ENCODE results near the gene MYPN. TPM values are rescaled to one million over a fixed set of nuclear protein-coding genes. Genes with fewer than 3 reads are reported as not detected.

The MYPN gene
- total RNA-seq, 1 experiment from 2014 or later = 6.0 TPM

- BruUV-seq (replicated peaks) = no TSS peak
- H2AFZ ChIP-seq (ENCODE audit: low read length) = no peak overlapping the region
- H3F3A ChIP-seq (ENCODE audit: low read length, unreplicated experiment) = no peaks in the 10 kb centered on the region
- H3K4me1 ChIP-seq (ENCODE audit: insufficient read depth, low read length) = peaks cover 18% of the 10 kb centered on the region
- no peaks in the 10 kb centered on the region for H3K27me3 ChIP-seq (ENCODE audit: low read length)
- no peaks in the 10 kb centered on the region for H3K9me3 ChIP-seq (ENCODE audit: low read length)
- H3K4me2 ChIP-seq (ENCODE audit: low read length) = peak overlapping the region; percentile 32; the same call in 1 of the 2 replicates
- peak overlapping the region; percentile 52 for H3K27ac ChIP-seq (ENCODE audit: low read length)
- no peak overlapping the region for H3K9ac ChIP-seq (ENCODE audit: low read length)
- no peaks in the 10 kb centered on the region for H4K20me1 ChIP-seq (ENCODE audit: low read length)
- ATAC-seq (peak; percentile 90), DNase-seq (peak; percentile 84)
- CTCF ChIA-PET = interaction anchor here (0.6 to 0.7 kb wide), 4 partner anchors 31 to 248 kb away, joined by 3 to 6 read pairs (median 4); no protein-coding TSS in a partner anchor
- POLR2A ChIA-PET (ENCODE audit: unreplicated experiment) = interaction anchor here (0.6 kb wide), 1 partner anchor 144 kb away, joined by 6 read pairs; no protein-coding TSS in a partner anchor
- no peaks in the 10 kb centered on the region for H3K36me3 ChIP-seq (ENCODE audit: low read depth, low read length)
- no peak overlapping the region for H3K4me3 ChIP-seq (ENCODE audit: low read length)
- no peaks in the 10 kb centered on the region for H3K79me2 ChIP-seq (ENCODE audit: low read length)
- TF ChIP-seq EZH2 (IDR thresholded peaks at IDR 0.05; ENCODE audit: low read length, unreplicated experiment) (no peak), EZH2phosphoT487 (IDR thresholded peaks at IDR 0.05; ENCODE audit: borderline replicate concordance, low read length) (no peak), CTCF (conservative IDR thresholded peaks at IDR 0.05; ENCODE audit: low read depth, low read length) (no peak)
- H3K9me2 ChIP-seq (replicated peaks; ENCODE audit: low read length) = no peaks in the 10 kb centered on the region
- intact Hi-C loops (cut with micrococcal nuclease) = no loop called here
Observed at GRCh38 chr10:68125772-68126171, 16.5 kb downstream of the MYPN start.

- H4K20me1 ChIP-seq (ENCODE audit: low read length) = no peaks in the 10 kb centered on the region
- no peaks in the 10 kb centered on the region for H3K36me3 ChIP-seq (ENCODE audit: low read depth, low read length)
- ChIA-PET CTCF (no interaction called here), POLR2A (ENCODE audit: unreplicated experiment) (no interaction called here)
- H3K27ac ChIP-seq (ENCODE audit: low read length) = no peak overlapping the region
- no peaks in the 10 kb centered on the region for H3F3A ChIP-seq (ENCODE audit: low read length, unreplicated experiment)
- H3K4me2 ChIP-seq (ENCODE audit: low read length) = no peak overlapping the region
- no TSS peak for BruUV-seq (replicated peaks)
- H3K9me2 ChIP-seq (replicated peaks; ENCODE audit: low read length) = no peaks in the 10 kb centered on the region; the same call in 1 of the 2 replicates
- intact Hi-C loops (cut with micrococcal nuclease) = no loop called here
- peaks cover 18% of the 10 kb centered on the region for H3K4me1 ChIP-seq (ENCODE audit: insufficient read depth, low read length)
- H3K27me3 ChIP-seq (ENCODE audit: low read length) = no peaks in the 10 kb centered on the region
- H3K9me3 ChIP-seq (ENCODE audit: low read length) = no peaks in the 10 kb centered on the region
- no peak for TF ChIP-seq EZH2phosphoT487 (IDR thresholded peaks at IDR 0.05; ENCODE audit: borderline replicate concordance, low read length)
- TF ChIP-seq EZH2 (IDR thresholded peaks at IDR 0.05; ENCODE audit: low read length, unreplicated experiment) = no peak
- no peak for TF ChIP-seq CTCF (conservative IDR thresholded peaks at IDR 0.05; ENCODE audit: low read depth, low read length)
- ATAC-seq (no peak), DNase-seq (no peak)
- H3K4me3 ChIP-seq (ENCODE audit: low read length) = no peak overlapping the region
- no peak overlapping the region for H3K9ac ChIP-seq (ENCODE audit: low read length)
- H2AFZ ChIP-seq (ENCODE audit: low read length) = no peak overlapping the region
- H3K79me2 ChIP-seq (ENCODE audit: low read length) = 0 out of 2 replicates have a peak, but pooled peaks cover 6% of the 10 kb centered on the region
Observed at GRCh38 chr10:68128015-68128414, 18.7 kb downstream of the MYPN start.

- H3K27me3 ChIP-seq (ENCODE audit: low read length) = no peaks in the 10 kb centered on the region
- H3F3A ChIP-seq (ENCODE audit: low read length, unreplicated experiment) = peaks cover 18% of the 10 kb centered on the region
- no peaks in the 10 kb centered on the region for H3K36me3 ChIP-seq (ENCODE audit: low read depth, low read length)
- no peak overlapping the region for H2AFZ ChIP-seq (ENCODE audit: low read length)
- 0 out of 2 replicates have a peak, but pooled peaks cover 6% of the 10 kb centered on the region for H3K79me2 ChIP-seq (ENCODE audit: low read length)
- H4K20me1 ChIP-seq (ENCODE audit: low read length) = no peaks in the 10 kb centered on the region
- no peak overlapping the region for H3K27ac ChIP-seq (ENCODE audit: low read length)
- peaks cover 34% of the 10 kb centered on the region for H3K4me1 ChIP-seq (ENCODE audit: insufficient read depth, low read length)
- BruUV-seq (replicated peaks) = no TSS peak
- no peak overlapping the region for H3K4me2 ChIP-seq (ENCODE audit: low read length)
- intact Hi-C loops (cut with micrococcal nuclease) = no loop called here
- H3K9me2 ChIP-seq (replicated peaks; ENCODE audit: low read length) = no peaks in the 10 kb centered on the region; the same call in 1 of the 2 replicates
- DNase-seq (no peak), ATAC-seq (no peak)
- no peak overlapping the region for H3K9ac ChIP-seq (ENCODE audit: low read length)
- no peaks in the 10 kb centered on the region for H3K9me3 ChIP-seq (ENCODE audit: low read length)
- ChIA-PET CTCF (no interaction called here), POLR2A (ENCODE audit: unreplicated experiment) (no interaction called here)
- no peak for TF ChIP-seq EZH2 (IDR thresholded peaks at IDR 0.05; ENCODE audit: low read length, unreplicated experiment)
- TF ChIP-seq EZH2phosphoT487 (IDR thresholded peaks at IDR 0.05; ENCODE audit: borderline replicate concordance, low read length) = no peak
- no peak for TF ChIP-seq CTCF (conservative IDR thresholded peaks at IDR 0.05; ENCODE audit: low read depth, low read length)
- no peak overlapping the region for H3K4me3 ChIP-seq (ENCODE audit: low read length)
Observed at GRCh38 chr10:68132391-68132790, 23.1 kb downstream of the MYPN start.

Data from PC-3 (cell line).